Body of pancreas (tissue), 4 donors: Measurements from ENCODE around the gene DRC3. TPM values are rescaled to one million over a fixed set of nuclear protein-coding genes. Genes with fewer than 3 reads are reported as not detected.
A peak's percentile ranks its signal among the peaks of the same experiment; 100 is the strongest.

Experiments used
- ATAC-seq: fragments of 150-250 bp; one replicate; pipeline ENCODE4 v1.9.1; 2016
- DNase-seq, 4 donors: peaks; one replicate each; pipeline ENCODE4 v3.0.0-alpha.2; 2019
- H3K27ac ChIP-seq, 4 donors: fragments of 200-600 bp; sonication (generic); 1 replicate in 3 of 4; 2 replicates in 1 of 4; pipeline versions ENCODE4 v1.5.1 to v1.6.1; 2016 to 2019; ENCODE audit warnings: mild to moderate bottlenecking in 1 of 4, mixed read lengths in 1 of 4, moderate library complexity in 1 of 4
- H3K27me3 ChIP-seq, 2 donors: fragments of 200-600 bp; sonication (generic); one replicate each; pipeline ENCODE4 v1.6.0; 2016; ENCODE audit warnings: mild to moderate bottlenecking in 1 of 2
- H3K36me3 ChIP-seq, 2 donors: fragments of 200-600 bp; sonication (generic); replicated peaks in 1 of 2; 2 replicates each; pipeline ENCODE4 v1.5.1; 2016; ENCODE audit warnings: low read depth in 2 of 2; ENCODE audit not compliant: insufficient read depth in 1 of 2
- H3K4me1 ChIP-seq: fragments of 200-600 bp; sonication (generic); one replicate; pipeline ENCODE4 v1.6.0; 2016
- H3K4me3 ChIP-seq, 2 donors: fragments of 200-600 bp; sonication (generic); 1 replicate in 1 of 2; 2 replicates in 1 of 2; pipeline ENCODE4 v1.5.1; 2016 to 2019
- H3K9me3 ChIP-seq, 3 donors: fragments of 200-600 bp; sonication (generic); 1 replicate in 2 of 3; 2 replicates in 1 of 3; pipeline ENCODE4 v1.5.1; 2016
- CTCF ChIP-seq, 7 experiments: fragments of 450-650 bp in 4 of 7; fragments of 200-600 bp in 3 of 7; sonication (generic) in 3 of 7; IDR thresholded peaks; one replicate each; pipeline ENCODE4 v1.5.1; 2016 to 2019; ENCODE audit warnings: antibody characterized with exemption in 7 of 7
- POLR2A ChIP-seq, 3 donors: fragments of 450-650 bp; IDR thresholded peaks; one replicate each; pipeline ENCODE4 v1.6.1; 2016; ENCODE audit warnings: antibody characterized with exemption in 3 of 3, mild to moderate bottlenecking in 2 of 3
- WGBS, 2 donors: methylation state at CpG; one replicate each; pipeline ENCODE4 v1.1.5; 2017; 5-methylcytosine and 5-hydroxymethylcytosine counted together
- intact Hi-C: fragments of 100-400 bp; cut with DNase I; formaldehyde crosslinking; loops from one replicate; pipeline ENCODE4 v1.15.1; 2023
- total RNA-seq, 2 donors: library from RNA; depleted of rRNA; stranded (reverse); fragments of >200 nt; gene quantifications; one replicate each; pipeline ENCODE4 v1.1.0, GENCODE V29; 2016

The DRC3 gene
- total RNA-seq, 2 donors from 2014 or later, result 2.9 to 6.9 TPM

GRCh38 chr17:18028952-18029540, 56.4 kb downstream of the DRC3 start:
- Histone ChIP-seq H3K27ac (no peak overlapping the region), H3K4me3 (no peak overlapping the region), H3K27me3 (no peaks in the 10 kb centered on the region), H3K4me1 (no peaks in the 10 kb centered on the region), H3K36me3 (no peaks in the 10 kb centered on the region), H3K9me3 (no peaks in the 10 kb centered on the region)
- DNase-seq (no peak), ATAC-seq (no peak)
- no peak for TF ChIP-seq POLR2A (IDR thresholded peaks at IDR 0.05)
- TF ChIP-seq CTCF (IDR thresholded peaks at IDR 0.05), result no peak
- intact Hi-C loops, result loop anchor here (10.0 kb wide), 2 partner anchors 134 to 354 kb away; no protein-coding TSS in a partner anchor
- WGBS, 2 donors, result 74 to 87% methylated on average over 8 of the region's 8 CpGs

- intact Hi-C loops, result no loop called here
- no peaks in the 10 kb centered on the region for H3K36me3 ChIP-seq
- H3K27me3 ChIP-seq, result no peaks in the 10 kb centered on the region
- H3K4me1 ChIP-seq, result no peaks in the 10 kb centered on the region
- ATAC-seq (no peak), DNase-seq (no peak)
- no peaks in the 10 kb centered on the region for H3K9me3 ChIP-seq
- TF ChIP-seq CTCF (IDR thresholded peaks at IDR 0.05) (no peak), POLR2A (IDR thresholded peaks at IDR 0.05) (no peak)
- no peak overlapping the region for H3K4me3 ChIP-seq
- H3K27ac ChIP-seq, result no peak overlapping the region
- 68 to 84% methylated on average over 2 of the region's 2 CpGs for WGBS, 2 donors
Measured at GRCh38 chr17:18031955-18032354, 59.3 kb downstream of the DRC3 start.

GRCh38 chr17:18033442-18034099, 60.9 kb downstream of the DRC3 start:
- TF ChIP-seq CTCF (IDR thresholded peaks at IDR 0.05) (peak; percentile 26 to 85 (median 71)), POLR2A (IDR thresholded peaks at IDR 0.05) (no peak)
- Histone ChIP-seq H3K4me1 (peaks cover 15% of the 10 kb centered on the region), H3K4me3 (no peak overlapping the region), H3K36me3 (no peaks in the 10 kb centered on the region), H3K9me3 (no peaks in the 10 kb centered on the region), H3K27me3 (no peaks in the 10 kb centered on the region), H3K27ac (no peak overlapping the region)
- ATAC-seq, result peak; percentile 94
- WGBS, 2 donors, result 16 to 17% methylated on average over 5 of the region's 5 CpGs
- DNase-seq, result peak; percentile 57 to 83 (median 64)
- intact Hi-C loops, result no loop called here

- WGBS, 2 donors, result 27 to 48% methylated on average over 2 of the region's 2 CpGs
- TF ChIP-seq CTCF (IDR thresholded peaks at IDR 0.05), result no peak
- no peak for TF ChIP-seq POLR2A (IDR thresholded peaks at IDR 0.05)
- no peaks in the 10 kb centered on the region for H3K36me3 ChIP-seq
- H3K27me3 ChIP-seq, result no peaks in the 10 kb centered on the region
- DNase-seq (no peak), ATAC-seq (no peak)
- peaks cover 22% of the 10 kb centered on the region for H3K4me1 ChIP-seq
- no peaks in the 10 kb centered on the region for H3K9me3 ChIP-seq
- H3K4me3 ChIP-seq, result no peak overlapping the region
- intact Hi-C loops, result no loop called here
- H3K27ac ChIP-seq, result no peak overlapping the region
Measured at GRCh38 chr17:18035704-18036103, 63.0 kb downstream of the DRC3 start.

- Histone ChIP-seq H3K36me3 (no peaks in the 10 kb centered on the region), H3K4me1 (peaks cover 38% of the 10 kb centered on the region), H3K27ac (no peak overlapping the region), H3K27me3 (no peaks in the 10 kb centered on the region), H3K9me3 (no peaks in the 10 kb centered on the region), H3K4me3 (no peak overlapping the region)
- ATAC-seq (no peak), DNase-seq (no peak)
- TF ChIP-seq CTCF (IDR thresholded peaks at IDR 0.05), result no peak
- TF ChIP-seq POLR2A (IDR thresholded peaks at IDR 0.05), result no peak
- WGBS, 2 donors, result 58 to 73% methylated on average over 6 of the region's 6 CpGs
- intact Hi-C loops, result no loop called here
Measured at GRCh38 chr17:18037486-18037885, 64.8 kb downstream of the DRC3 start.
